GM21529 (cell line): ENCODE results near the gene SCARF1.

Experiments
- ATAC-seq: cut with Tn5 transposase; IDR thresholded peaks from one replicate; pipeline ENCODE4 v1.9.1; 2021; ENCODE audit not compliant: unreplicated experiment

SCARF1 gene

DNA sequence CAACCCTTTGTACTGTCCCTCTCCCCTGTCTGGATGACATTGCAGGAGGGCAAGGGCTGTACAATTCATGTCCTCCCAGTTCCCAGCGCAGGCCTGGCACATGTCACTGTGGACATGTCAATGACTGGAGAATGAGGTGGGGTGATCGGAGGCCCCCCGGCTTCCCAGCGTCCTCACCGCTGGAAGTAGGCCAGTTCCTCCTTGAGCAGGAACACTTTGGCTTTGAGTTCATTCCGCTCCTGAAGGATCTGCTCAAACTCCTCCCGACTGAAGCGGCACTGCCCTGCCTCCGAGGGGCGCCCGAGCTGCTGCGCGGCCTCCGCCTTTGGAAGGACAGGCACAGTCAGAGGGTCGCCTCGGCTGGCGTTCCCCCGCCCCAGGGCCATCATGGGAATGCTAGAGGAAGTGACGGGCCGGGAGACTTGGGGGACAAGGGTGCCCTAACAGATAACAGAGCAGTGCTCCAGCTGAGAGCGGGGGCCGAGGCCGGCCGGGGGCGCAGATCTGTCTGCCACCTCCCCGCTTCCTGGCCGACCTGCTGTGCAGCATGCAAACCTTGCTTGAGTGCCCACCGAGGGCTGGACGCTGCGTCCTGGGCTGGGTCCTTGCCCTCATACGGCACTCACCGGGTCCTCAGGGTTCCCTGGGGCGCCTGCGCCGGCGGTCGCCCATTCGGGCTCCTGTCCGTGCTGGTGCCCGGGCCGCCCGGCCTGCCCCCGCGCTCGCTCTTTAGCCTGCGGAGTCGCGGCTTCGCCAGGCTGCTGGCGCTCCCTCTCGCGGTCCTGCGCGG, 2.8 kb upstream of the SCARF1 start:
- ATAC-seq = no peak

DNA sequence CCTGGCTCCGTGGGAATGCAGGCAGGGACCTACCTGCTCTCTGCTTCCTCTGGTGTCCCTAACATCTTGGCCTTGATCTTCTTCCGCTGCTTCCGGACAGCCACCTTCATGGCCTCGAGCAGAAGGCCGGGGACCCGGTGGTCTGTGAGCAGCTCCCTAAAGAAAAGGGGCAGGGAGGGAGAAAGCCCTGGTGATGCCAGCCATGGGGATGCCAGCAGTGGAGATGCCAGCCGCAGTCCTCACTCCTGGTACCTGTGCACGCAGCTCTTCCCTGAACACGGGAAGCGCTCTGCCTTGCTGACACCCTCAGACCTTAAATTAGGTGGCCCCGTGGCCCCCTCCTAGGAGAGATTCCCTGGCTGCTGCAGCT, 2.3 kb upstream of the SCARF1 start:
- no peak for ATAC-seq

DNA sequence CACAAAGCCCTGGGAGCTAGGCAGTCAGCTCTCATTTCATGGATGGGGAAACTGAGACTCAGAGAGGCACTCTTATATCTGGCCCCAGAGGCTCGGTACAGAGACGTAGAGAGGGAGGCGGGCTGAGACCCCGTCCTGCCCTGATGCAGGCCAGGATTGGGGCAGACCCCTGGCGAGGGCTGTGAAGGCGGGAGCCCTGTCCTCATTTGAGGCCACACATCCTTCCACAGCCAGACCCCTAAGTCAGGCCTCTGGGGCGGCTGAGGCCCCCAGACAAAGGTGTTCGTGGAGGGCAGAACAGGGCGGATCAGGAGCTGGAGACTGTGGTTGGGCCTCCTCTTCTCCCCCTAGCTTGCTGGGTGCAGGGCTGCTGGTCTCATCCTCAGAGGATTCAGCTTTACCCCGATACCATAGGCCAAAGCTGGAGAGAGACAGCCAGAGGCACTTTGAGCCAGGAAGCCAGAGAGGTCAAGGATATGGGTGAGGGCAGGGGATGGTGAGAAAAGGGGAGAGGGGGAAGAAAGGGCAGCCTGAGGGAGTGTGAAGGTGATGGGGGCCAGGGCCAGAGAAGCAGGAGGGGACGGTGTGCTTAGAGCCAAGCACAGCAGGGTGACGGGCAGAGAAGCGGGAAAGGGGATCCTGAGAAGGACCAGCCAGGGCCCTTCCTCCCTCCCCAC, 805 bp upstream of the SCARF1 start:
- ATAC-seq = no peak

DNA sequence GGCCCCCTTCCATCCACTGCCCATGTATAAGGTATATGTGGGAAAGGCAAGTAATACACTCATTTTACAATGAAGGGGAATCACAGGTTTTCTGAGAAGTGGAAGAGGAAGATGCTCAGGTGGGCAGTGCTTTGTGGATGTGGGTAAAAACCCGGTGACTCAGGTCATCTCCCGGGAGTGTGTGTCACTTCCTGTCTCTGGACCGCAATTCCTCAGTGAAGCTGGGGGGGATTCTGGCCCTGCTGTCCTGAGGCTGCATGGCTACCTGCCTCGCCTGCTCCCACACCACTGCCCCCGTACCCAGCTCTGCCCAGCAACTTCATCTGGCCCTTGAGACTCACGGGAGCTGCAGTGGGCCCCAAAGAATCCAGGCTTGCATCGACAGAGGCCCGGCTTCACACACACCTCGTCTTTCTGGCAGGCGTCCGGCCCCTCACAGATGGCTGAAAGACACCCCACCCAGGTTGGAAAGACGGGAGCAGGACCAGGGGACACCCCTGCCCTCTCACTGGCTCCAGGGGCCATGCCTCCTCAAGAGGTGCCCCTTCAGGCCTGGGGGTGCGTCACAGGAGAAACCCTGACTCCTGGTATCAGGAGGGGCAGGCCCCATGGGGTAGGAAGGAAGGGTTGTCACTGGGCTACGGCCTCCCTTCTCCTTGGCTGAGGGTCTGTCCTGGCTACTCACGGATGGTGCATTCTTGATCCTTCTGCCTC, 882 bp downstream of the SCARF1 start:
- no peak for ATAC-seq

- ATAC-seq = no peak
These were observed 1.5 kb downstream of the SCARF1 start for GRCh38 chr17:1643999-1644492.

- ATAC-seq = no peak
These were observed 2.1 kb downstream of the SCARF1 start for GRCh38 chr17:1643293-1643998.

GRCh38 chr17:1641065-1641403, 4.5 kb downstream of the SCARF1 start:
- ATAC-seq = no peak

- no peak for ATAC-seq
These were observed 5.0 kb downstream of the SCARF1 start for GRCh38 chr17:1640329-1641064.

DNA sequence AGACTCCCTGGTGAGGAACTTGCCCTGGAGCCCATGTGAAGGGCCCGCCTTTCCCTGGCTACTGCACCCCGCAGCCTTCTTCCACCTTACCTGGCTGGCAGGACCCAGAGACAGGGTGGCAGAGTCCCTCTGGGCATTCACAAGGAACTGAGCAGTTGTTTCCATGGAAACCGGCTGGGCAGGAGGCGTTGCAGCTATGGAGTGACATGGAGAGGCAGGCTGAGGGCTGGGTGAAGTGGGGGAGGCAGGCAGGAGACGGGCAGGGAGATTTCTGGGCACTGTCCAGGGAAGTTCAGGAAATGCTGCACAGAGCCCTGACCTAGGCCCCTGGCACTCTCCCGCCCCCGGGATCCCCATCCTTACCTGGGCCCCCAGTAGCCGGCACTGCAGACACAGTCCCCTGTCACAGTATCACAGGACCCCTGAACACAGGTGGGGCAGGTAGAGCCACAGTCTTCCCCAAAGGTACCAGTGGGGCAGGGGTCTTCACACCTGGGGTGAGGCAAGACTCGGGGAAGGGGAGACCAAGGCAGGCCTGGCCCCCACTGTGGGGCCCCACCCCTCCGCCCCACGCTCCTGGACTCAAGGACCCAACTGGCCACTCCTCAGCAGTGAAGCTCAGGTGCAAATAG, 5.9 kb downstream of the SCARF1 start:
- no peak for ATAC-seq

DNA sequence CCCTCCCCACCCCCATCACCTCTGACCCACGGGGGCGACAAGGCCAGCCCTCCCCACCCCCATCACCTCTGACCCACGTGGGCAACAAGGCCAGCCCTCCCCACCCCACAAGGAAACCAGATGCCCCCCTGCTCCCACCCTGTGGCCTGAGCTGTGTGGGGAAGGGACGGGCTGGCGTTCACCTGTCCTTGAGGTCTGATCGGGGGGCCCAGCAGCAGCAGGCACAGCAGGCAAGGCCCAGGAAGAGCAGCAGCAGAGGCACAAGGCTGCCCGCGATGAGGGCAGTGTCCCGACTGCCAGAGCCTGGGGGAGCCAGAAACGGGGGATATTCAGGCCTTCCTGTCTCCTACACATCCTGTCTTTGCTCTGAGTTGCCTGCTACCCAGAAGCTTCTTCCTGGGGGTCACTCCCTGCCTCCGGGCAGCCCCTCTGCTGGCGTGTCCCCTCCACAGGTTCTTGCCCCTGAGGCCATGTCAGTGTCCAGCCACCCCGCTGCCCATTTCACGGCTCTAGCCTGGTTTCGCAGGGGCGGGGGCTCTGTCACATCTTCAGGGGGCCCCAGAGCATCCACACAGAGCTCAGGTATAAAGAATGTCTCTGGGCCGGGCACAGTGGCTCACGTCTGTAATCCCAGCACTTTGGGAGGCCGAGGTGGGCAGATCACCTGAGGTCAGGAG, 6.8 kb downstream of the SCARF1 start:
- ATAC-seq = no peak

- no peak for ATAC-seq
These were observed 7.4 kb downstream of the SCARF1 start for GRCh38 chr17:1638171-1638590.

DNA sequence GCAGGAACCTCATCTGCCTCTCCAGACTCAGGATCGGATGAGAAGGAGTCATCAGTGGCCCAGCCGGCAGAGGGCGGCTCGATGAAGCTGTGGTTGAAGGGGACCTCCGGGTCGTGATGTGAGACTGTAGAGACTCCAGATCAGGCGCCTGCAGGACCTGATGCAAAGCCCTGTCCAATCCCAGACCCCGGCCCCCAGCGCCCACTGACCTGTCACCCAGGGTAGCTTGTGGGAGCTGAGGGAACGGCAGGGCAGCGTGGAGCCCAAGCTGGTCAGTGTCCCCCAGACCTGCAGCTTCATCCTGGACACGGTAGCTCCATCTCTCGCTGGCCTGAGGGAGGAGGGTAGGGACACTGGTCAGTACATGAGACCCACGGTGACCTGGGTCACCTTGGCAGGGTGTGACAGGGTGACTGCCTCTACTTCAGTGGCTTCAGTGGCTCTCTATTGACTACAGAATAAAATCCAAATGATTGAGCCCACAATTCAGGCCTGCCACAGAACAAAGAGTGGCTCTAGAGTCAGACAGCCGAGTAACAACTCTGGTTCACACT, 8.7 kb downstream of the SCARF1 start:
- no peak for ATAC-seq

- ATAC-seq = no peak
These were observed 9.7 kb downstream of the SCARF1 start for GRCh38 chr17:1635675-1636465.

DNA sequence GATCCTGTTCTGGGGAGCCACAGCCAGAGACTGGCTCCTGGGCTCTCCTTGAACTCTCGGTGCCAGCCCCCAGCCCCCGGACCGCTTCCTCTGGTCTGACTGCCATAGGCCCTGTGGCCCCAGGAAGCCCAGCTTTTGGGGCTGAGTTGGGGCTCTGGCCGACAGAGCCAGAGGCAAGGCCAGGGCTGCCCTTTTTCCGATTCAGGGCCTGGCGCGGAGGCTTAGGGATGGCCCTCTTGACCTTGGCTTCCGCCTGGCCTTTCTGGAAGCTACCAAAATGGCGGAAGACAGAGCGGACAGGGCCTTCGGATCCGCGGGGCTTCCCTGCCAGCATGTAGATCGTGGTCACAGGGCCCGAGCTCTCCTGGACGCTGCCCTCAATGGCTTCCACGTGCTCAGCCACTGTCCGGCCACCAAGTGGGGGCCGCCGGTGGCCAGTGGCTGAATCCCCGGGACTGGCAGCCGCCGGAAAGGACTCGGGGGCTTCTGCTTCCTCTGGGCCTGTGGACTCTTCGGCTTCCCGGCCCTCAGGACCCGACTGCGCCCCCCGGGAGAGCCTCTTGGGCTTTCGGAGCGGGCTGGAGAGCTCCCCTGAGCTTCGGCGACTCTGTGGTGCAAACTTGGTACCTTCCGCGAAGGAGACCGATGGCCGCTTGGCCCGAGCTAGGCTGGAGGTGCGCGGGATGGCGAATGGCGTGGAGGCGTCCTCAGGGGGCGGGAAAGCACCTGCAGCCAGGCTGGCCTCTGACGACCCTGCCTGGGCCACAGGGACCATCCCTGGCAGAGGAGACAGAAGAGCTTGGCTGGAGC, 10.5 kb downstream of the SCARF1 start:
- no peak for ATAC-seq

- no peak for ATAC-seq
These were observed 14.9 kb downstream of the SCARF1 start for GRCh38 chr17:1630662-1631061.

GRCh38 chr17:1629504-1630310, 15.8 kb downstream of the SCARF1 start:
- ATAC-seq = no peak
